HepG2 (cell line): ENCODE data around the gene NGF. TPM values are rescaled to one million over a fixed set of nuclear protein-coding genes. Genes with fewer than 3 reads are reported as not detected.

Experiments
- ATAC-seq: fragments of 200-7000 bp; cut with Tn5 transposase; 3 replicates; pipeline ENCODE4 v1.9.1; 2020; ENCODE audit warnings: mild to moderate bottlenecking, moderate library complexity
- BruUV-seq: library from RNA; stranded (reverse); fragments of 400-500 nt; replicated peaks from 2 replicates; lab custom pipeline; 2021; lab: Mats Ljungman, UMichigan
- CTCF ChIA-PET: fragments of 300-600 bp; formaldehyde crosslinking; extraction: SDS; loops from one replicate; lab custom pipeline; 2021; ENCODE audit warnings: low total read pairs, inconsistent platforms, low intra/inter-chr PET ratio; lab: Yijun Ruan, JAX
- POLR2A ChIA-PET: fragments of 350-600 bp; sonication (Branson Sonifier 250); formaldehyde crosslinking; loops from one replicate; lab custom pipeline; 2020; ENCODE audit warnings: antibody characterized with exemption, inconsistent platforms; lab: Yijun Ruan, JAX
- DNase-seq: peaks from one replicate; pipeline ENCODE4 v3.0.0-alpha.2; 2015; ENCODE audit warnings: low spot score
- FAIRE-seq: peaks from 3 replicates; lab custom pipeline; 2011; peaks lifted over from hg19 to GRCh38; lab: Jason Lieb, UNC
- H2AFZ ChIP-seq: one replicate; pipeline ENCODE4 v1.6.1; 2011; ENCODE audit warnings: low read length, inconsistent platforms
- H3K27ac ChIP-seq: fragments of 300-600 bp; 3 replicates; pipeline ENCODE4 v1.8.0; 2011; ENCODE audit warnings: mixed run types, mild to moderate bottlenecking, mixed read lengths, low read length, inconsistent platforms; ENCODE audit not compliant: insufficient read depth; ENCODE audit errors: extremely low read length
- H3K27me3 ChIP-seq, 2 experiments: fragments of 200-600 bp in 1 of 2; 2 replicates in 1 of 2; 3 replicates in 1 of 2; pipeline versions ENCODE4 v1.6.0 to v1.8.0; 2011; ENCODE audit warnings: low read length in 2 of 2, mild to moderate bottlenecking in 2 of 2, moderate library complexity in 2 of 2, inconsistent platforms in 1 of 2; ENCODE audit not compliant: insufficient read depth in 2 of 2, control insufficient read depth in 1 of 2
- H3K36me3 ChIP-seq, 2 experiments: fragments of 200-600 bp in 1 of 2; replicated peaks in 1 of 2; 2 replicates in 1 of 2; 3 replicates in 1 of 2; pipeline versions ENCODE4 v1.5.1 to v1.8.0; 2011; ENCODE audit warnings: low read length in 2 of 2, inconsistent platforms in 1 of 2; ENCODE audit not compliant: insufficient read depth in 2 of 2, control insufficient read depth in 1 of 2
- H3K4me1 ChIP-seq: 2 replicates; pipeline ENCODE4 v1.5.1; 2012; ENCODE audit warnings: low read length, inconsistent platforms; ENCODE audit not compliant: insufficient read depth
- H3K4me2 ChIP-seq: 2 replicates; pipeline ENCODE4 v1.6.0; 2011; ENCODE audit warnings: low read depth, low read length, inconsistent platforms
- H3K4me3 ChIP-seq, 3 experiments: fragments of 200-600 bp in 1 of 3; sonication (generic), shearing (Covaris generic) in 1 of 3; replicated peaks in 1 of 3; 2 replicates each; pipeline ENCODE4 v1.5.1; 2011 to 2016; ENCODE audit warnings: low read length in 3 of 3, inconsistent platforms in 2 of 3, low read depth in 2 of 3, mild to moderate bottlenecking in 2 of 3, control low read depth in 1 of 3, mixed read lengths in 1 of 3; ENCODE audit not compliant: insufficient read depth in 1 of 3
- H3K79me2 ChIP-seq: one replicate; pipeline ENCODE4 v1.6.1; 2011; ENCODE audit warnings: low read length, inconsistent platforms; ENCODE audit not compliant: insufficient read depth
- H3K9ac ChIP-seq: 2 replicates; pipeline ENCODE4 v1.6.0; 2011; ENCODE audit warnings: mild to moderate bottlenecking, low read depth, low read length, inconsistent platforms; ENCODE audit not compliant: insufficient read depth
- H3K9me3 ChIP-seq: 2 replicates; pipeline ENCODE4 v1.5.1; 2012; ENCODE audit warnings: mild to moderate bottlenecking, low read length
- H4K20me1 ChIP-seq: 2 replicates; pipeline ENCODE4 v1.6.0; 2011; ENCODE audit warnings: inconsistent platforms, mild to moderate bottlenecking, low read length, moderate library complexity; ENCODE audit not compliant: insufficient read depth
- ELF1 ChIP-seq: sonication (generic); formaldehyde crosslinking; IDR thresholded peaks from 2 replicates; pipeline ENCODE4 v1.4.0; 2020; ENCODE audit warnings: missing genetic modification reagents
- GATA4 ChIP-seq: sonication (generic); IDR thresholded peaks from 2 replicates; pipeline ENCODE4 v1.6.1; 2016; ENCODE audit warnings: antibody characterized with exemption, low read depth, borderline replicate concordance
- HNRNPUL1 ChIP-seq: fragments of 200-400 bp; formaldehyde crosslinking; IDR thresholded peaks from 2 replicates; pipeline ENCODE4 v1.6.1; 2017; ENCODE audit warnings: low read depth, mild to moderate bottlenecking, low read length, moderate library complexity
- MTERF4 ChIP-seq: sonication (generic); formaldehyde crosslinking; IDR thresholded peaks from 2 replicates; pipeline ENCODE4 v1.8.0; 2023; ENCODE audit warnings: mild to moderate bottlenecking, missing genetic modification reagents
- NR0B2 ChIP-seq: sonication (generic); formaldehyde crosslinking; IDR thresholded peaks from 2 replicates; pipeline ENCODE4 v1.4.0; 2020; ENCODE audit warnings: mild to moderate bottlenecking, missing genetic modification reagents
- PHF21A ChIP-seq: sonication (generic); formaldehyde crosslinking; IDR thresholded peaks from 2 replicates; pipeline ENCODE4 v1.5.0; 2020; ENCODE audit warnings: mild to moderate bottlenecking, missing genetic modification reagents
- PRDM4 ChIP-seq: sonication (generic); formaldehyde crosslinking; IDR thresholded peaks from 2 replicates; pipeline ENCODE4 v1.9.0; 2021; ENCODE audit warnings: missing genetic modification reagents, borderline replicate concordance
- REPIN1 ChIP-seq: sonication (generic); formaldehyde crosslinking; IDR thresholded peaks from 2 replicates; pipeline ENCODE4 v1.8.0; 2022; ENCODE audit warnings: missing genetic modification reagents, low read depth, mild to moderate bottlenecking, borderline replicate concordance
- RFX3 ChIP-seq: IDR thresholded peaks from 2 replicates; pipeline ENCODE4 v1.6.1; 2016; ENCODE audit warnings: missing biosample characterization, missing genetic modification reagents
- RORA ChIP-seq: sonication (generic); formaldehyde crosslinking; IDR thresholded peaks from 2 replicates; pipeline ENCODE4 v1.5.0; 2020; ENCODE audit warnings: mild to moderate bottlenecking, missing genetic modification reagents, moderate library complexity
- THAP8 ChIP-seq: sonication (generic); formaldehyde crosslinking; IDR thresholded peaks from 2 replicates; pipeline ENCODE4 v1.5.1; 2020; ENCODE audit warnings: missing genetic modification reagents, mild to moderate bottlenecking, borderline replicate concordance
- XRCC5 ChIP-seq: fragments of 200-400 bp; formaldehyde crosslinking; optimal IDR thresholded peaks from 2 replicates; pipeline ENCODE3; 2017; ENCODE audit warnings: mild to moderate bottlenecking, low read length
- ZNF30 ChIP-seq: sonication (generic); formaldehyde crosslinking; IDR thresholded peaks from 2 replicates; pipeline ENCODE4 v1.5.0; 2020; ENCODE audit warnings: mild to moderate bottlenecking, missing genetic modification reagents
- ZZZ3 ChIP-seq: sonication (generic); formaldehyde crosslinking; IDR thresholded peaks from 2 replicates; pipeline ENCODE4 v1.4.0; 2020; ENCODE audit warnings: missing genetic modification reagents, mild to moderate bottlenecking, borderline replicate concordance
- WGBS: methylation state at CpG from one replicate; pipeline ENCODE4 v1.1.6; 2017; ENCODE audit warnings: low lambda C conversion rate; 5-methylcytosine and 5-hydroxymethylcytosine counted together
- in situ Hi-C: cut with HindIII; loops from 2 replicates; pipeline ENCODE4 v1.10.0; 2017; ENCODE audit warnings: low pct_unique_long_range_greater_than_20kb; ENCODE audit not compliant: extremely low pct_ligation_motif_present
- intact Hi-C: fragments of 100-400 bp; cut with micrococcal nuclease; formaldehyde crosslinking; loops from one replicate; pipeline ENCODE4 v1.10.0; 2022; ENCODE audit not compliant: unreplicated experiment
- polyA plus RNA-seq, 8 experiments: library from polyadenylated mRNA; depleted of rRNA in 3 of 8; stranded (reverse) in 7 of 8; unstranded in 1 of 8; fragments of >200 nt; fragmentation: Illumina TruSeq in 4 of 8; extraction: Trizol in 4 of 8; gene quantifications; 2 replicates each; pipeline versions ENCODE4 v1.2.1 to v1.2.3, GENCODE V29; 2011 to 2016; ENCODE audit warnings: low read depth in 4 of 8, missing spikeins in 1 of 8, mixed read lengths in 1 of 8; ENCODE audit not compliant: insufficient read depth in 1 of 8
- total RNA-seq, 5 experiments: library from RNA; depleted of rRNA; stranded (reverse); fragments of >200 nt; fragmentation: Illumina TruSeq; extraction: Trizol; gene quantifications; 2 replicates each; pipeline ENCODE4 v1.2.3, GENCODE V29; 2016; ENCODE audit warnings: low read depth in 1 of 5

Gene NGF
- total and polyA plus RNA-seq, 2 of the 13 experiments (the other 11 are each of a cell fraction or from before 2014, with no cell fraction given), result not detected

- no peak overlapping the region for H3K4me3 ChIP-seq
- no peak for FAIRE-seq
- H3K9ac ChIP-seq, result no peak overlapping the region
- no peaks in the 10 kb centered on the region for H3K27me3 ChIP-seq
- 14% methylated on average over 4 of the region's 4 CpGs for WGBS
- POLR2A ChIA-PET, result no interaction called here
- BruUV-seq, result no TSS peak
- no peak for ATAC-seq
- H3K4me2 ChIP-seq, result no peak overlapping the region
- H4K20me1 ChIP-seq, result no peaks in the 10 kb centered on the region
- no peak for TF ChIP-seq ZNF30 (CRISPR knock-in tag)
- no peak for TF ChIP-seq HNRNPUL1
- TF ChIP-seq ELF1, result no peak
- TF ChIP-seq RFX3 (CRISPR knock-in tag), result no peak
- TF ChIP-seq XRCC5, result no peak
- TF ChIP-seq PRDM4 (CRISPR knock-in tag), result no peak
- TF ChIP-seq NR0B2, result no peak
- TF ChIP-seq THAP8, result no peak
- no peak for TF ChIP-seq REPIN1 (CRISPR knock-in tag)
- no peak for TF ChIP-seq RORA (CRISPR knock-in tag)
- no peak for TF ChIP-seq ZZZ3 (CRISPR knock-in tag)
- no peak for TF ChIP-seq PHF21A
- TF ChIP-seq MTERF4, result no peak
- no peak for TF ChIP-seq GATA4
- H3K27ac ChIP-seq, result no peak overlapping the region
- in situ Hi-C loops (no loop called here), intact Hi-C loops (no loop called here)
- peaks cover 28% of the 10 kb centered on the region for H3K9me3 ChIP-seq
- H3K36me3 ChIP-seq, result no peaks in the 10 kb centered on the region
- H3K4me1 ChIP-seq, result no peaks in the 10 kb centered on the region
- H2AFZ ChIP-seq, result no peak overlapping the region
- CTCF ChIA-PET, result interaction anchor here (1.2 kb wide), 1 partner anchor 195 kb away, joined by 3 read pairs; no protein-coding TSS in a partner anchor
- DNase-seq, result no peak
- no peaks in the 10 kb centered on the region for H3K79me2 ChIP-seq
Measured at GRCh38 chr1:115274467-115274866, 63.6 kb downstream of the NGF start.
